Prostate gland (tissue), 2 donors: Measurements from ENCODE around the gene RNF126.

Experiments used
- CTCF ChIP-seq, 4 experiments: fragments of 200-600 bp in 2 of 4; fragments of 450-650 bp in 2 of 4; sonication (generic) in 2 of 4; IDR thresholded peaks; 1 replicate in 3 of 4; 2 replicates in 1 of 4; pipeline ENCODE4 v1.5.1; 2016 to 2019; ENCODE audit warnings: antibody characterized with exemption in 4 of 4, mild to moderate bottlenecking in 2 of 4, moderate library complexity in 2 of 4
- POLR2A ChIP-seq: fragments of 450-650 bp; IDR thresholded peaks from one replicate; pipeline ENCODE4 v1.6.1; 2016; ENCODE audit warnings: antibody characterized with exemption, mild to moderate bottlenecking
- POLR2AphosphoS5 ChIP-seq: sonication (generic); formaldehyde crosslinking; IDR thresholded peaks from one replicate; pipeline ENCODE4 v1.6.1; 2017; ENCODE audit warnings: antibody characterized with exemption

- TF ChIP-seq CTCF (IDR thresholded peaks at IDR 0.05), result no peak
- TF ChIP-seq POLR2A, result no peak
- no peak for TF ChIP-seq POLR2AphosphoS5
Observed at GRCh38 chr19:640161-640558, 22.9 kb downstream of the RNF126 start.
